ENCODE data around the gene PRLH.

GRCh38 chr2:237603718-237604362, 37.5 kb downstream of the PRLH start:
- TF ChIP-seq POLR2AphosphoS5 (IDR thresholded peaks at IDR 0.05) (peak; percentile 47), CTCF (IDR thresholded peaks at IDR 0.05) (no peak)

Data from gastroesophageal sphincter (tissue), 3 donors.